ENCODE measurements around the gene ALDH5A1.

The ALDH5A1 gene

GRCh38 chr6:24494821-24495795 lies at the start of gene ALDH5A1:
TSS of gene ALDH5A1 (plus strand) at chr6:24494969. CDS start at chr6:24494997, 28 bp downstream.
- Histone ChIP-seq H3K27ac (ENCODE audit: extremely low read depth, low read depth, low read length) (peak within 1 kb of the TSS; percentile 80), H3K4me3 (ENCODE audit: low read depth, low read length) (peak within 1 kb of the TSS; percentile 60), H3K4me1 (ENCODE audit: control insufficient read depth, insufficient read depth, low read length) (0 out of 2 replicates have a peak, but pooled peaks cover 2% of the 10 kb centered on the region), H3K36me3 (ENCODE audit: control insufficient read depth in 2 of 2, insufficient read depth in 1 of 2, low read length in 2 of 2) (peaks cover 0 to 10% of the 10 kb centered on the region in 2 experiments; a peak in 1 of 3 replicates), H3K9me3 (ENCODE audit: control insufficient read depth, insufficient read depth, low read depth, low read length) (no peaks in the 10 kb centered on the region)
- ChIA-PET POLR2A (interaction anchor here (0.5 to 1.9 kb wide), 9 partner anchors 12 to 698 kb away, joined by 3 to 9 read pairs (median 4); partner anchors contain the start of genes ACOT13 and TDP2), CTCF (interaction anchor here (0.6 to 4.2 kb wide), 22 partner anchors 11 to 288 kb away, joined by 3 to 27 read pairs (median 4); no protein-coding TSS in a partner anchor)
- TF ChIP-seq ZNF133 (tag by site-specific recombination; IDR thresholded peaks at IDR 0.05) (no peak), EGR2 (tag by site-specific recombination; IDR thresholded peaks at IDR 0.05; ENCODE audit: low read depth) (peak; percentile 78), KLF9 (tag by site-specific recombination; IDR thresholded peaks at IDR 0.05; ENCODE audit: low read depth) (peak; percentile 62; the same call in 1 of the 2 replicates), ZNF544 (tag by site-specific recombination; IDR thresholded peaks at IDR 0.05) (no peak), ZNF184 (tag by site-specific recombination; IDR thresholded peaks at IDR 0.05) (no peak), ZNF433 (tag by site-specific recombination; IDR thresholded peaks at IDR 0.05; ENCODE audit: low read depth) (no peak), ZNF830 (tag by site-specific recombination; IDR thresholded peaks at IDR 0.05; ENCODE audit: low read depth) (no peak), ZNF837 (tag by site-specific recombination; IDR thresholded peaks at IDR 0.05) (0 out of 2 replicates have a peak, but pooled peaks have one; percentile 21), ZNF777 (tag by site-specific recombination; IDR thresholded peaks at IDR 0.05; ENCODE audit: borderline replicate concordance) (no peak), REPIN1 (tag by site-specific recombination; IDR thresholded peaks at IDR 0.05; ENCODE audit: low read depth) (no peak), SP3 (tag by site-specific recombination; IDR thresholded peaks at IDR 0.05) (no peak), MYNN (tag by site-specific recombination; IDR thresholded peaks at IDR 0.05; ENCODE audit: borderline replicate concordance) (no peak), ZNF404 (tag by site-specific recombination; IDR thresholded peaks at IDR 0.05) (no peak), ZNF274 (IDR thresholded peaks at IDR 0.05; ENCODE audit: low read length) (no peak), ZNF274 (tag by site-specific recombination; IDR thresholded peaks at IDR 0.05; ENCODE audit: borderline replicate concordance) (no peak), ZNF768 (tag by site-specific recombination; IDR thresholded peaks at IDR 0.05) (peak; percentile 95; the same call in 1 of the 2 replicates), ZNF624 (tag by site-specific recombination; IDR thresholded peaks at IDR 0.05) (no peak), ZNF792 (tag by site-specific recombination; IDR thresholded peaks at IDR 0.05) (peak; percentile 66), ZSCAN23 (tag by site-specific recombination; IDR thresholded peaks at IDR 0.05) (no peak), BCL11B (tag by site-specific recombination; IDR thresholded peaks at IDR 0.05; ENCODE audit: low read depth) (no peak; the same call in 1 of the 2 replicates), ZNF24 (tag by site-specific recombination; IDR thresholded peaks at IDR 0.05) (no peak), ZNF529 (tag by site-specific recombination; IDR thresholded peaks at IDR 0.05; ENCODE audit: insufficient replicate concordance) (no peak), OSR2 (tag by site-specific recombination; IDR thresholded peaks at IDR 0.05) (no peak), ZNF214 (tag by site-specific recombination; IDR thresholded peaks at IDR 0.05; ENCODE audit: borderline replicate concordance) (no peak)
- TF ChIP-seq, protein P1, sequence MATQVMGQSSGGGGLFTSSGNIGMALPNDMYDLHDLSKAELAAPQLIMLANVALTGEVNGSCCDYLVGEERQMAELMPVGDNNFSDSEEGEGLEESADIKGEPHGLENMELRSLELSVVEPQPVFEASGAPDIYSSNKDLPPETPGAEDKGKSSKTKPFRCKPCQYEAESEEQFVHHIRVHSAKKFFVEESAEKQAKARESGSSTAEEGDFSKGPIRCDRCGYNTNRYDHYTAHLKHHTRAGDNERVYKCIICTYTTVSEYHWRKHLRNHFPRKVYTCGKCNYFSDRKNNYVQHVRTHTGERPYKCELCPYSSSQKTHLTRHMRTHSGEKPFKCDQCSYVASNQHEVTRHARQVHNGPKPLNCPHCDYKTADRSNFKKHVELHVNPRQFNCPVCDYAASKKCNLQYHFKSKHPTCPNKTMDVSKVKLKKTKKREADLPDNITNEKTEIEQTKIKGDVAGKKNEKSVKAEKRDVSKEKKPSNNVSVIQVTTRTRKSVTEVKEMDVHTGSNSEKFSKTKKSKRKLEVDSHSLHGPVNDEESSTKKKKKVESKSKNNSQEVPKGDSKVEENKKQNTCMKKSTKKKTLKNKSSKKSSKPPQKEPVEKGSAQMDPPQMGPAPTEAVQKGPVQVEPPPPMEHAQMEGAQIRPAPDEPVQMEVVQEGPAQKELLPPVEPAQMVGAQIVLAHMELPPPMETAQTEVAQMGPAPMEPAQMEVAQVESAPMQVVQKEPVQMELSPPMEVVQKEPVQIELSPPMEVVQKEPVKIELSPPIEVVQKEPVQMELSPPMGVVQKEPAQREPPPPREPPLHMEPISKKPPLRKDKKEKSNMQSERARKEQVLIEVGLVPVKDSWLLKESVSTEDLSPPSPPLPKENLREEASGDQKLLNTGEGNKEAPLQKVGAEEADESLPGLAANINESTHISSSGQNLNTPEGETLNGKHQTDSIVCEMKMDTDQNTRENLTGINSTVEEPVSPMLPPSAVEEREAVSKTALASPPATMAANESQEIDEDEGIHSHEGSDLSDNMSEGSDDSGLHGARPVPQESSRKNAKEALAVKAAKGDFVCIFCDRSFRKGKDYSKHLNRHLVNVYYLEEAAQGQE (tag by site-specific recombination; IDR thresholded peaks at IDR 0.05), result no peak
- TF ChIP-seq, protein P2, sequence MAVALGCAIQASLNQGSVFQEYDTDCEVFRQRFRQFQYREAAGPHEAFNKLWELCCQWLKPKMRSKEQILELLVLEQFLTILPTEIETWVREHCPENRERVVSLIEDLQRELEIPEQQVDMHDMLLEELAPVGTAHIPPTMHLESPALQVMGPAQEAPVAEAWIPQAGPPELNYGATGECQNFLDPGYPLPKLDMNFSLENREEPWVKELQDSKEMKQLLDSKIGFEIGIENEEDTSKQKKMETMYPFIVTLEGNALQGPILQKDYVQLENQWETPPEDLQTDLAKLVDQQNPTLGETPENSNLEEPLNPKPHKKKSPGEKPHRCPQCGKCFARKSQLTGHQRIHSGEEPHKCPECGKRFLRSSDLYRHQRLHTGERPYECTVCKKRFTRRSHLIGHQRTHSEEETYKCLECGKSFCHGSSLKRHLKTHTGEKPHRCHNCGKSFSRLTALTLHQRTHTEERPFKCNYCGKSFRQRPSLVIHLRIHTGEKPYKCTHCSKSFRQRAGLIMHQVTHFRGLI (tag by site-specific recombination; IDR thresholded peaks at IDR 0.05), result no peak
- TF ChIP-seq, protein P3, sequence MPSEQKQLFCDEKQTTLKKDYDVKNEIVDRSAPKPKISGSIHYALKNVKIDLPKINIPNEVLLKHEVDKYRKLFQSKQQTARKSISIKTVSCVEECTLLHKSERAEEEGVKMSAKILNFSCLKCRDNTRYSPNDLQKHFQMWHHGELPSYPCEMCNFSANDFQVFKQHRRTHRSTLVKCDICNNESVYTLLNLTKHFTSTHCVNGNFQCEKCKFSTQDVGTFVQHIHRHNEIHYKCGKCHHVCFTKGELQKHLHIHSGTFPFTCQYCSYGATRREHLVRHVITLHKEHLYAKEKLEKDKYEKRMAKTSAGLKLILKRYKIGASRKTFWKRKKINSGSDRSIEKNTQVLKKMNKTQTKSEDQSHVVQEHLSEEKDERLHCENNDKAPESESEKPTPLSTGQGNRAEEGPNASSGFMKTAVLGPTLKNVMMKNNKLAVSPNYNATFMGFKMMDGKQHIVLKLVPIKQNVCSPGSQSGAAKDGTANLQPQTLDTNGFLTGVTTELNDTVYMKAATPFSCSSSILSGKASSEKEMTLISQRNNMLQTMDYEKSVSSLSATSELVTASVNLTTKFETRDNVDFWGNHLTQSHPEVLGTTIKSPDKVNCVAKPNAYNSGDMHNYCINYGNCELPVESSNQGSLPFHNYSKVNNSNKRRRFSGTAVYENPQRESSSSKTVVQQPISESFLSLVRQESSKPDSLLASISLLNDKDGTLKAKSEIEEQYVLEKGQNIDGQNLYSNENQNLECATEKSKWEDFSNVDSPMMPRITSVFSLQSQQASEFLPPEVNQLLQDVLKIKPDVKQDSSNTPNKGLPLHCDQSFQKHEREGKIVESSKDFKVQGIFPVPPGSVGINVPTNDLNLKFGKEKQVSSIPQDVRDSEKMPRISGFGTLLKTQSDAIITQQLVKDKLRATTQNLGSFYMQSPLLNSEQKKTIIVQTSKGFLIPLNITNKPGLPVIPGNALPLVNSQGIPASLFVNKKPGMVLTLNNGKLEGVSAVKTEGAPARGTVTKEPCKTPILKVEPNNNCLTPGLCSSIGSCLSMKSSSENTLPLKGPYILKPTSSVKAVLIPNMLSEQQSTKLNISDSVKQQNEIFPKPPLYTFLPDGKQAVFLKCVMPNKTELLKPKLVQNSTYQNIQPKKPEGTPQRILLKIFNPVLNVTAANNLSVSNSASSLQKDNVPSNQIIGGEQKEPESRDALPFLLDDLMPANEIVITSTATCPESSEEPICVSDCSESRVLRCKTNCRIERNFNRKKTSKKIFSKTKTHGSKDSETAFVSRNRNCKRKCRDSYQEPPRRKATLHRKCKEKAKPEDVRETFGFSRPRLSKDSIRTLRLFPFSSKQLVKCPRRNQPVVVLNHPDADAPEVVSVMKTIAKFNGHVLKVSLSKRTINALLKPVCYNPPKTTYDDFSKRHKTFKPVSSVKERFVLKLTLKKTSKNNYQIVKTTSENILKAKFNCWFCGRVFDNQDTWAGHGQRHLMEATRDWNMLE (tag by site-specific recombination; conservative IDR thresholded peaks at IDR 0.05; ENCODE audit: low read depth), result no peak

Measured in HEK293 (cell line).